Anterior cingulate cortex (tissue), 58 donors: ENCODE data around the gene LRBA.
"Not testable (repeated sequence)": the region's sequence is repeated elsewhere in the genome, so short reads cannot be mapped to it uniquely, and the experiment has no call there.

Experiments used
- DNase-seq, 58 donors: peaks; one replicate each; lab custom pipeline; 2025; lab: John Stamatoyannopoulos, UW

LRBA gene

DNA sequence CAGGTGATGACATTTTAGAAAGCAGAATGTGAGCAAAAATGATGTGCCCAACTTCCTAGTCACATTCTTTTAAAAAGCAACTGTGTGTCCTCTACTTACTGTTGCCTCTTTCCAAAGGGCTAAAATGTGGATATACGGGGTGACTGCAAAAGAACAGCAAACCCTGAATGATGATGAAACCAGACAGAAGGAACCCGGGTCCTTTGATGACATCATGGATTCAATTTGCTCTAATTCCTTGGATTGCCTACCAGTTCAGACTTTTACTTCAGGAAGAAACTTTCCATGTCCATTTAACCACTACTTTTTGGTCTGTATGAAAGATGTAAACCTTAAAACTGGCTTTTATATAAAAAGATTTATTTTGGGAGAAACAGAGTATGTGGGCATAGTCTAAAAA is 624.0 kb downstream of the LRBA start:
- no peak for DNase-seq

DNA sequence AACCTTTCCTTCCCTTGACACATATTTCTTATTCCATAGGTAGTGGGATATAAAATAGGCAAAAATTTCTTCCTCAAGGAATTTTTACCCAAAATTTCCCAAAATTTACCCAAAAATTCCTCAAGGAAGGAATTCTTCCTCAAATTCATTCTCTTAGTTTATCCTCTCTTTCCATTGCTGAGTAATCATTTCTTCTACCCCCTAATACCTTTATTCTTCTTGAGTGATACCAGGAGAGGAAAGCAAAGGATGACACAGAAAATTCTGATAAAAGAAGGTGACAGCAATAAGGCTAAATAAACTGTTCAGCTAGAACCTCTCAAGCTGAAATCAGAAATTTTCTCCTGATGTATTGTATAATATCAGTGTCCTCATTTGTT is 624.6 kb downstream of the LRBA start:
- no peak for DNase-seq

DNA sequence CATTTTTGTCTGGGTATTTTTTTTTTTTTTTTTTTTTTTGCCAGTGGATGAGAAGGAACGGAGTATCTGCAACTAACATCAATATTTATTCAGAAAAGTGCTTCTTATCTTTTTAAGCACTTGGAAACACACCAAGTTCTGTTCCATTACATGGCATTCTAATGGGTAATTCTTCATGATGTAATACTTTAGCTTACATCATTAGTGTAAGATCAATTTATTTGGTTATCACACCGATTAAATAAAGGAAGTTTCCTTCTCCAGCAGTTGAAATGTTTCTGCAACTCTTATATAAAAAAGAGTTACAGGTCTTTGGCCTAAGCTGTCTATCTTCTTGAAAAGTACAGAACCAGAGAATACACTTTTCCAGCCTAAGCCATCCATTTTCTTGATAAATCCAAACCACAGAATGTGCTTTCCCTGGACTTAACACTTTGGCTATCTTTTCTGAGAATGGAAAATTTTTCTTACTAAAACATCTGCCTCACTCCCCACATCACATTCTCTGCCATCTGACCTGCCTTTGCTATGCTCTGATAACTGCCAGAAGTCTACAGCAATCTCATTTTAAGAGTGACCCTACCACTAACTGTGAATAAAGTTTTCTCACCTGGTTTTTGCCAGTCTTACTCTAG is 625.1 kb downstream of the LRBA start:
- no peak for DNase-seq

DNA sequence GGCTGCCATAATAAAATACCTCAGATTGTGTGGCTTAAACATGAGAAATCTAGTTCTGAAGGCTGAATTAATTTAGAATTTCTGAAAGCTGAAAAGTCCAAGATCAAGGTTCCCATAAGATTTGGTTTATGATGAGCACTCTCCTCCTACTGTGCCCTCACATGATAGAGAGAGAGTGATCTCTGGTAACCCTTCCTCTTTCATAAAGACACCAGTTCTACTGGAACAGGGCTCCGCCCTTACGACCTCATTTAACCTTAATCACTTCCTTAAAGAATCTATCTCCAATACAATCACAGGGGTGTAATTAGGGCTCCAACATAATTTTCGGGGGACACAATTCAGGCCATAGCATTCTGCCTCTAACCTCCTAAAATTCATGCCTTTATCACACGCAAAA is 627.1 kb downstream of the LRBA start:
- no peak for DNase-seq

DNA sequence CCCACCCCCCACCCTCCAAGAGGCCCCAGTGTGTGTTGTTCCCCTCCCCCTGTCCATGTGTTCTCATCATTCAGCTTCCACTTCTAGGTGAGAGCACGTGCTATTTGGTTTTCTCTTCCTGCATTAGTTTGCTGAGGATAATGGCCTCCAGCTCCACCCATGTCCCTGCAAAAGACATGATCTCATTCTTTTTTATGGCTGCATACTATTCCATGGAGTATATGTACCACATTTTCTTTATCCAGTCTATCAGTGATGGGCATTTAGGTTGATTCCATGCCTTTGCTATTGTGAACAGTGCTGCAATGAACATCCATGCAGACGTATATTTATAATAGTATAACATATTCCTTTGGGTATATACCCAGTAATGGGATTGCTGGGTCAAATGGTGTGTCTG is 628.7 kb downstream of the LRBA start:
- not testable (repeated sequence) for DNase-seq

DNA sequence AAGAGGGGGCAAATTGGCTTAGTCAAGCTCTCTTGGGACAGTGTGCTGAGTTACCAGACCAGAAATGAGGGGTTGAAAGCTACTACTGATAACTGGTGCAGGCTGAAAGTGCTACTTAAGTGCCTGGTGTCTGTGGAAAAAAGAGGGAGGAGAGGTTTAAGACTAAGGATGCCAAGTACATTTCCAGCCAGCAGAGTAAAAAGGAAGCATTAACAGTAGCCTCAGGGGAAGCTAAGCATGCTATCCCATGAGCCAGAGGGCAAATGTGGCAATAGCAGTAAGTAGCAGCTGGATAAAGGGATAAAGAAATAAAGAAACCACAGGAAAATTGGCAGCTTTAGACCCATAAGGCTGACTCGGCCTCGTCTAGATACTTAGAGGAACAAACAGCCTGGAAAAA is 629.5 kb downstream of the LRBA start:
- DNase-seq = peak in 1 of 58 donors; percentile 1

DNA sequence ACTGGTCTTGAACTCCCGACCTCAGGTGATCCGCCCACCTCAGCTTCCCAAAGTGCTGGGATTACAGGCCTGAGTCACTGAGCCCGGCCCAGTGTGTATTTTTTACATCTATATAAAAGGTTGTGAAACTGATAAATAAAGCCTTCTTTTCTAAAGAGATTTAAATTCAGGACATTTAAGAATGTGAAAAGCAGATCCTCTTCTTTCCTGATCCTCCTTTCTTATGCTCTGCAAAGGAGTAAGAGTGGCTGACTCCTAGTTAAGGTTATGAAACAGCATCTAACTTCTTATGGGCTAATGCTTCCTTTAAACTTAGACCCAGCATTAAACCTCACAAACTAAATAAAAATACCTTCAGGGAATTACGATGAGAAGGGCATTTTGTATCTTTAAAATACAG is 630.8 kb downstream of the LRBA start:
- DNase-seq = no peak

DNA sequence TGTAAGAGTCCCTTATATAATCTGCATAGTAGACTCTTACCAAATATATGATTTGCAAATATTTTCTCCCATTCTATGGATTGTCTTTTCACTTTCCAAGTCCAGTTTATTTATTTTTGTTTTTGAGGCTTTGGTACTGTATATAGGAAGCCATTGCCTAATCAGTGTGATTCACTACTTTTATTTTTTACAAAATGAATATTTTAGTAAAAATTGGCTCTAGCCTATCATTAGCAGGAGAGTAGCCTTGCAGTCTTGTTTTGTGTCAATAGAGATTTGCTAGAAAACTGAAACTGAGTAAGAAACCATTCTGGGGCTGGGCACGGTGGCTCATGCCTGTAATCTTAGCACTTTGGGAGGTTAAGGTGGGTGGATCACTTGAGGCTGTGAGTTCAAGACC is 633.1 kb downstream of the LRBA start:
- DNase-seq = no peak

DNA sequence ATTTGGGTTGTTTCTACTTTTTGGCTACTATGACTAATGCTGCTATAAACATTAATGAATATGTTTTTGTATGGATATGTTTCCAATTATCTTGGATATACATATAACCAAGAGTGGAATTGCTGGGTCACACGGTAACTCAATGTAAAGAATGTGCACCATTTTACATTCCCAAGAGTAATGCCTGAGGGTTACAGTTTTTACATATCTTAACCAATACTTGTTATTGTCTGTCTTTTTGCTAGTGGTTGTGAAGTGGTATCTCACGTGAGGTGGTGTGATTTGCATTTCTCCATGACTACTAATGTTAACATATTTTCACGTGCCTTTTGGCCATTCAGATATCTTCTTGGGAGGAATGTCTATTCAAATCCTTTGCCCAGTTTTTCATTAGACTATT is 633.5 kb downstream of the LRBA start:
- DNase-seq = no peak

DNA sequence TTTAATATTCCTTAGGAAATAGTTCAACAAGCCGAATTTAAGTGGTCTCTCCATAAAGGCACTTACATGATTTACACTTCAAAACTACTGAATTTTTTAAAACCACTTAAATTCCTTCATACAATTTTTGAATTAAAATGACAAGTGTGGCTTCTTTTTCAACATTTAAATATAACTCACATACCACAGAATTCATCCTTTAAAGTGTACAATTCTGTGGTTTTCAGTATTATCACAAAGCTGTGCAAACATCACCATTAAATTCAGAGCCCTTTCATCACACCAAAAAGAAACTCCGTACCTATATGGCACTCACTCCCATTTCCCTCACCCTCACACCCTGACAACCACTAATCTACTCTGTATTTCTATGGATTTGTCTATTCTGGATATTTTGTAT is 634.0 kb downstream of the LRBA start:
- no peak for DNase-seq

DNA sequence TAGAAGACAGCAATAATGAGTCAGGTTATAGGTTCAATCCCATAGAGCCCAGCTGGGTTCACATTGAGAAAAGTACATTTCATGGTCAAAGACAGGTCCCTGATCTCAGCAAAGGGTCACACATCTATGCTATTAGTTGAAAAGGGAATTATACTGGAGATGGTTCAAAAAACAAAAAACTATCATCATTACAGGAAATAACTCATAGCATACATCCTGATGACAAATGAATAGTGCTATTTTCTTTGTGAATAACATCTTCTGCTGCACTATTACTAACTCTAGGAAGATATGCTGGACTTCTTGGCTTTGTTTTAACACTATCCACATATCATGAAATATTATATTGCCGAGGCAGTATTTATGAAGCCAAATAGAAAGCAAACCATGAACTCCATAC is 635.6 kb downstream of the LRBA start:
- DNase-seq = no peak

DNA sequence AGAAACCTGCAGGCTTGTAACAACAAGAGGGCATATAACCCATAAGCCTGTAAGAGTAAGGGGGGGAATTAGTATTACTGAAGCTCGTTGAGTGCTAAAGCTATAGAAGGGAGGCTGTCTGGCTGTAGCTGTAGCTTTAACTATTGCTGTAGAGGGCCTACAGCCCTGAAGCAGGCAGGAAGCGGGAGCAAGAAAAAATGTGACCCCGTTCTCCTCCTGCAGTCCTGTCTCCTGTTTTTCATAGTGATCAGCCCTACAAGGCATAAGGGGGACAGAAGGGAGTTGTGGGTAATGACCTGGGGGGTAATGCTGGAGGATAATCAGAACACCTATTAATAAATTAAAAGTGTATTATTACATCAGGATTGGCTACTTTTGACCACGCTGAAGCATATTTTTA is 640.1 kb downstream of the LRBA start:
- DNase-seq = no peak

DNA sequence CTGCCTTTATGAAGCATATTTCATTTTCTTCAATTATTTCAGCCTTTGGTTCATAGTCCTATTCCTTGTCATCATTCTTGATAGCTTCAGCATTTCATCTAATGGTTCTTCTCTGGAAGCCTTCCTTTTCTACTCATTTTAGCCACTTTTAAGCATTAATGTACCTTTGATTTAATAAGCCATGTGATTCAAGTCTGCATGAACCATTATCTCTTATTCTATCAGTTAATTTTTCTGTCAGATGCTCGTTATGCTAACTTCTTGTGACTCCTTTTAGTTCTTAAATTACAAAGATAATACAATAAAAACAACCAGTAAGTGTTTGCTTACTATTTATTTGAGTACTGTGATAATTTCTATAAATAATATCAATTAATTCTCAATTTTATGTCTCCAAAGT is 643.2 kb downstream of the LRBA start:
- DNase-seq = no peak

DNA sequence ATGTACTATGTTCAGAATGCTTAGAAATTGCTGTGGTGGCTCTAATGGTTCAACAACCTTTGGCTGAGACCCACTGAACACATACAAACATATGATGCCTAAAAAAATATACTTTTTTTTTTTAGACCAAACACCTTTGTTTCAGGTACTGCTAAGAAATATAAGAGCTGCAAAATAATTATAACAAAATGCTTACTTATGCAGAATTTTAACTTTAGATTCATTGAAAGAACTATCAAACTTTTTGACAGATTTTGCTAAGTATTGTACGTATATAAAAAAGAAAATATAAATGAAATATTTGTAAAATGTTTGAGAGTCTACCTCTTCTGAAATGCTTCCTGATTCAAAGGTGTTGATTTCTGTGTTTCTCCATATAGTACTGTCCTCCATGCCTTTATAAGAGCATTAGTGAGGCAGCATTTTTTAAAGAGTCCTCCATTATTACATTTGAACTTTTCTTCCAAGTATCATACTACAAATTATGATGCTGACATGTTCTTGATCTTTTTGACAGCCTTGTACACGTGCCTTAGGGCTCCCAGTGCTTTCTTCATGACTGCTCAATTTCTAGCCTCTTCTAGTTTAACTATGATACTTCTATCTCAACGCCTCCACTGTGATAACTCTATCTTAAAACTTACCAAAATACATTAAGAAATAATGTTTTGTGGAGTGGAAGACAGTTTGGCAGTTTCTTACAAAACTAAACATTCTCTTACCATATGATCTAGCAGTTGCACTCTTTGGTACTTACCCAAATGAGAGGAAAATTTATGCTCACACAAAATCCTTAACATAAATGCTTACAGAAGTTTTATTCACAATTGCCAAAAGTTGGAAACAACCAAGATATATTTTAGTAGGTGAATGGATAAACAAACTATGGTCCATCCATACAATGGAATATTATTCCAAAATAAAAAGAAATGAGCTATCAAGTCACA is 645.4 kb downstream of the LRBA start:
- no peak for DNase-seq

DNA sequence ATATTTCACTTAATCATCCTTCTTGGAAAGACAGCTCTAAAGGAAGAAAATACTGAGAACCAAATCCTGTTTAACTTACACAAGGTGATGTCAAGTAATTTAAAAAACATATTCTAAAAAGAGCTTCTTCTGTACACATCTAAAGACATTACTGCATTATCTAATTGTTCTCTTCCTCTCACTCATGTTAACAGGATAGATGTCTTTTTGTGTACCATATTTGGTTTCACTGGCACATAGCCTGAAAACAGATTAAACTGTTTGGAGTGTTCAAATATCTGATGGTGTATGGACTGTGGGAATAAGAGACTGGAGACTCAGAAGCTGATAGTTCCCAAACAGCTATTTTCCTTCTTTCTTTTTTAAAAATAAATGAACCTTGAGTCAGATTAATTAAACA is 646.4 kb downstream of the LRBA start:
- DNase-seq = no peak

DNA sequence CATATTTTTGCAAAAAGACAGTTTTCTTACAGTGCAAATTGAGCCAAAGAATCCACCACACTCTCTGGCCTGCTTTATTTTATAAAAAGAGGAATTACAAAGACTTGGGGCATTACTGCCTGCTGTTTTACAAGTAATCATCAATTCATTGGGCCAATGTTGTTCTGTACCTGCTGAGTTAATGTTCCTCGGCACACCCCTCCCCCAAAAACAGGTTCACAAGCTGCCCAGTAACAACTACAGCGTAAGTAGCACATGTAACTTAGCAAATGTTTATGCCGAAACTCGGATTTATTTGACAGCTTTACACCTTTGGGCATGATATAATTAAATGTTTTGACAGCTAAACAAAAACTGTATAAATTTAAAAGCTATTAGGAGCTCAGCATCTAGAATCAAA is 647.8 kb downstream of the LRBA start:
- no peak for DNase-seq

DNA sequence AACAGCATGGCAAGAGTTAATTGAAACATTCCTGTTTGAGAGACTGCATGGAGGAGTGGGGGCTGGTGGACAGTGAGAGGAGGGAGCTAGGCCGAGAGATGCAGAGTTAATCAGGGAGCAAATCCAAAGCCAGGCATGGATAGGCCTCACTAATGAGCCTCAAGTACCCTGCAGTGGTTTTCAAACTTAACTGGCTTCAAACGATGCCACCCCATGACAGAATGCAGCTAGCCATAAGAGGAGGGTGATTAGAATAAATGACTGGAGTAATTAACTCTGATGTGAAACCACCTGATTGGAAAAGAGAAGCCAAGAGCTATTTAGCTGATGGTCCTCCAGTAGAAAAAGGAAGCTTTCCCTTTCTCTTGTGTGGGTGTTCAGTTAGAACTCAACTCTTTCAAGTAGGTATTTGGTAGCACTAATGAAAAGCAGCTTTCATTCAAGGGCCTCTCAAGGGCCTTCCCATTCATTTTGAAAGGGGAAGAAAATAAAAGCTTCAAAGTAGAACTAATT is 648.5 kb downstream of the LRBA start:
- DNase-seq = peak in 5 of 58 donors; percentile 0 to 3 (median 1)

DNA sequence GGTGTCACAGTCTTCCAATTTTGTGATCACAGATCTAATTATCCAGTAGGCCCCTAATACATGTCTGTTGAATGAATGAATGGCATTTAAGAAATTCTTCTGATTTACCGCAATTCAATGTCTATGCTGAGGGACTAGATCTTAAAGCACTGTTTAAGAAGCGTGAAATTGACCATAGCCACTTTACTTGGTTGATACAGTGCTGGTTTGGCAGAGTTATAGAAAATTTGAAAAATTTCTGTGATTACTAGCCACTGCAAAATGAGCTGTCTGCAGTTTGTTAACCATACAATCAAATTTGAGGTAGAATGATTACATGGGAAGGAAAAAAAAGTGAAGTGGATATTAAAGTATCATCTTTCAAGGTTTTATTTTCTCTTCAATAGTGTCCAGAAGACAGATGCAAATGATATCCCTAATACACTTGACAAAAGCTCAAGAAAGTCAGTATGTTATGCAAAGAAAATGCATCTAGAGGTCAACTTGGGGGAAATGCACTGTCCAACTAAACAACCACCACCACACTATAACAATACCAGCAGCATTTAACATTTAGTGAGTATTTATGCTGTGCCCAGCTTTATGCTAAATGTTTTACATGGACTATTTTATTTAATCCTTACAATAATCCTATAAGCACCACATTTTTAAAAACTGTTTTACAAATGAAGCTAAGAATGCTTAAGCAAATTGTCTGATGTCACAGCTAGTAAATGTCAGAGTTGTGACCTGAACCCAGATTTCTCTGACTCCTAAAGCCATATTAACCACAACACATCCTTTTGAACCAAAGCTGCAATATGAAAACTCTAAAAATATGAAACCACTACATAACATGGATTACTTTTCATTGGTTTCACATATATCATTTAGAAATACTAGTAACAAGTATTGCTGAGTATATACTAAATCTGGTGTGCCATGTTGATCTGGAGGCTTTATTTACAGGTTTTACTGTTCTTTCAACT is 651.1 kb downstream of the LRBA start:
- DNase-seq = no peak

DNA sequence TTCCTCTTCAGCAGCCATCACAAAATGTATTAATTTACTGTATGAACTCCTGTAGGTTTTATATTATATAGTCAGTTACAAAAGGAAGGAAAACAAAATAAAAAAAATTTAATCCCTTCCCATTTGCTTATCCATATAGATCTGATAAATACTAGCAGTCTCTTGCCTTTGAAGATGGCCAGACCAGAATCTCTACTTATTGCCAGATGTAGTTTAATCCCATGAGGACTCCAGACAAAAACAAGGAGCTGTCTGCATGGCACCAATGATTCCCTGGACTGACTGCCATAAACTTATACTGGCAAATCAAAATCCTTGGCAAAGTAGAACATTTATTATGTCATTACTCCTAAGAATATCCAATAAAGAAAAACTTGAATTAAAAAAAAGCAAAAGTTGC is 656.4 kb downstream of the LRBA start:
- DNase-seq = no peak

DNA sequence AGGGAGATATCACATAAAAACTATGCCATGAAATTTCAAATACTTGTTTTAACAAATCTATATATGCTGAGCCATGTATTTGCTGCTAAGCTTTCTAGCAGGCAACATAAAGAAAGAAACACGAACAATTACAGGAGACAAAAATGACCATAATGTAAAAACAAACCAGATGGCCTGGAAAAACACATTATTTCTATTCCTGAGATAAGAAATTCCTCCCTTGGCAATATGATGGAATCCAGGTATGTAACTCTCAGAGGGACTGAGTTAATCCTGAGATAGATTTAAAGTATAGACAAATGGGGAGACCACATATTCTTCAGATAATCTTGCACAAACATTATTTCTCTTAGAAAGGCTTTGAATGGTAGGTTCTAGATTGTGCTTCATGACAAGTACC is 657.3 kb downstream of the LRBA start:
- DNase-seq = no peak
